Kidney tubule cell (primary cell): ENCODE data around the gene ZBTB9.
A peak's percentile ranks its signal among the peaks of the same experiment; 100 is the strongest.

Source experiments
- DNase-seq: peaks from one replicate; pipeline ENCODE4 v3.0.0-alpha.2; 2018; ENCODE audit warnings: low spot score

Gene ZBTB9

DNA sequence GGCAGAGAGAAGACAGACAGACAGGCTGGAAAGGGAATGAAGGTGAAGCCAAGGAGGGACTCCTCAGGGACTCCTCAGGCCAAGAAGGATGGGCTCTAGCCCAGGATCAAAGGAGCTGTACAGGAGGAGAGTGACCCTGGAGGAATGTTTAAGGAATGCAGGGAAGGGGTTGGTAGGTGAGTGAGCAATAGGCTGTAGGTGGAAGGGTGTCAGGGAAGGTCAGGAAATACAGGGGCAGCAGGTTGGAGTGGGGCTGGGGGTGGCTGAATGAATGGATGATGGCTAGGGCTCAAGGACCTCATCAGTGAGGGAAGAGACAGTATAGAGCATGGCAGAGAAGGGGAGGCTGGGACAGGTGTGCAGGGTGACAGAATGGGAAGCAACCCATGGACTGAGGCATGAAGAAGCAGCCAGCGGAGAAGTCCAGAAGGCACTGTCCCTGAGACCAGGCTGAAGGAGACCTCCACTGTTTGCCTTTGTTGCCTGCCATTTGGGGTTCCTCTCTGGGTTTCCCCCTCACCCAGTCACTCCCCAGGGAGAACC, 21.3 kb upstream of the ZBTB9 start:
- peak; percentile 15 for DNase-seq

DNA sequence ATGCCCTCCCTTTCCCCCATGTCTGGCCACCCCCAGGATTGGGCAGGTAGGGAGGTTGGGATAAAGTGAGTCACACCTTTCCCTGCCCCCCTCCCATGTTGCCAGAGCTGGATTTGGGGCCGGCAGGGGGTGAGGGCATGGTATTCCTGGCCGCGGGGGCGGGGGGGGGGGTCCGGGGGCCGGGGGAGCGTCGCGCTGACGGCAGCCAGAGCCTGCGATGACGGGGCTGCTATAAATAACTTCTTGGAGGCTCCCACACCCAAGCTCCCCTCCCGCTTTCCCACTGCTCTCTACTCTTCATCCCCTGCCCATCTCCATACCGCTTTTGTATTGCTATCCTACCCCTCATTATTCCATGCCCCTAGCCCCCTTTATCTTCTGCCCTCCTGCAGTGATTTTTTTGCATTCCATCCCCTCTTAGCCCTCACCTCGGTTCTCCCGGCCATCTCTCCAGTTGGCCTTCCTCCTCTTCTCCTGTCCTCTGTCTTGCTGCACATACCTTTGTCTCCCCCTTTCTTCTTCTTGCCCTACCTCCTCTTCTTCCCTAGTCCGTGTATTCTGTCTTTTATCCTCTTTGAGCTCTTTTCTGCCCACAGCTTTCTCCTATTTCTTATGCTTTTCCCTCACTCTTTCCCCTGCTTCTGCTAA, 20.7 kb upstream of the ZBTB9 start:
- DNase-seq, result no peak

- no peak for DNase-seq
Observed at GRCh38 chr6:33434961-33435360, 19.4 kb upstream of the ZBTB9 start.

DNA sequence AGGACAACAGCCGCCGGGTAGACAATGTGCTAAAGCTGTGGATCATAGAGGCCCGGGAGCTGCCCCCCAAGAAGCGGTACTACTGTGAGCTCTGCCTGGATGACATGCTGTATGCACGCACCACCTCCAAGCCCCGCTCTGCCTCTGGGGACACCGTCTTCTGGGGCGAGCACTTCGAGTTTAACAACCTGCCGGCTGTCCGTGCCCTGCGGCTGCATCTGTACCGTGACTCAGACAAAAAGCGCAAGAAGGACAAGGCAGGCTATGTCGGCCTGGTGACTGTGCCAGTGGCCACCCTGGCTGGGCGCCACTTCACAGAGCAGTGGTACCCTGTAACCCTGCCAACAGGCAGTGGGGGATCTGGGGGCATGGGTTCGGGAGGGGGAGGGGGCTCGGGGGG, 16.7 kb upstream of the ZBTB9 start:
- DNase-seq, result no peak

DNA sequence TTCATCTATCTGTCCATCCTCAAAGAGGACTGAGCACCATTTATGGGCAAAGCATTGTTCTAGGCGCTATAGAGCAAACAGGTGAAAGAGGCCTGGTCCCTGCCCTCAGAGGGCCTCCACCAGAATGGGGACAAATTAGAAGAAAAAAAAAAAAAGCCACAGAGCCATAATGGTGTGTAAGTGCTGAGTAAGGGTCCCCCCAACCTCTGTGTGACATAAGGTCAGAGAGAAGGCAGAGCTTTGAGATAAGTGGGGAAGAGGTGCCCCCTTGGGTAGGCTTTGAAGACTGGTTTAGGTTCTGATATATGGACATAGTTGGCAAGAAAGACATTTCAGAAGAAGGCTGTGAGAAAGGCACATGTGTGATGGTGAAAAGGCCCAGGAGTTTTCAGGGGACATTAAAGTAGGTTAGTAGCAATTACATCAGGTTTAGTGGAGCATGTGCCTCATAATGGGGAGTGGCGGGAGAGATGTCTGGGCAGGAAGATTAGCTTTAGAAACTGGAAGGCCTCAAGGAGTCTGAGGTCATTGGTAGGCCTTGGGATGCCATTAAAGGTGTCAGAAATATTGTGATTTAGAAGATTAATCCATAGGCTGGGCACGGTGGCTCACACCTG, 15.3 kb upstream of the ZBTB9 start:
- no peak for DNase-seq

DNA sequence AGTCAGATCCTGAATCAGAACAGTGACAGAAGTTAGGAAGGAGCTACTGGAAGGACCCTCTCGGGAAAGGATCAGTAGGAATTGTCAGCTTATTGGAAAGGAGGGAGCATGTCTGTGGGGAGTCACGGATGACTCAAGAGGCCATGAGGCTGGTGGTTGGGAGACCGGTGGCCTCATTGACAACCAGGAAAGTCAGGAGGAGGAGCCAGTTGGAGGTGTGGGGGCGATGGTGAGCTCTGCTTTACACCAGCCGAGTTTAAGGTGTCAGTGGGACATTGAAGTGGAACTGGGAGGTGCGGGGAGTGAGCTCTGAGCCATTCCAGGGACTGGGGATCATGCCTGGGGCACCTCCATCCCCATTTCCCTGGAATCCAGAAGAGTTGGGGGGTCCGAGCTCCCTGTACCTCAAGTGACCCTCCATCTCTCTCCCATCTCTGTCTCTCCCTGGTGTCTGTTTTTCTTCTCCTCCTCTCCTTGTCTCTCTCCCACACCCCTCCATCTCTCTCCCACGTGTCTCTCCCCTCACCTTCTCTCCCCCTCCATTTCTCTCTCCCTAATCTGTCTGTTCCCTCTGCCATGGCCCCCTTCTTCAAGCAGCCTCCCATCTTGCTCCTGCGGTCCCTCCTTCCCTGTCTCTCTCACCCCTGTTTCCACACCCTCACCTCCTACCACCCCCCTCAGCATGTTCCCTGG, 14.3 kb upstream of the ZBTB9 start:
- no peak for DNase-seq

GRCh38 chr6:33440649-33441309, 13.6 kb upstream of the ZBTB9 start:
- no peak for DNase-seq

GRCh38 chr6:33441457-33441856, 12.9 kb upstream of the ZBTB9 start:
- DNase-seq, result no peak

DNA sequence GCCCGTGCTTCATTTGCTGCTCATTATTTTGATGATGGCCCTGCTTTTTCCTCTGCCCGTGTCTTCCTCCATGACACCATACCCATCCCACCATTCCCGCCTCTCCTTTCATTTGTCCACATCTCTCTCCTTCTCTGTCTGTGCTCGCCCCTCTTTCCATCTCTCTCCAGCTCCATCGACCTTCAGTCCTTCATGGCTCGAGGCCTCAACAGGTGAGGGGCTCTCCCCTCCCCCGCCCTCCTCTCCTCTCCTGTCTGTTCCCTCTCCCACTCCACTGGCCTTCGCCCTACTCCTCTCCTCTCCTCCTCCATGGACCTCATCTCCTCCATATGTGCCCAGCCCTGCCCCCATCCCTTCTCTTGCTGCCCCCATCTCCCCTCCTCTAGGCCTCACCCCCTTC, 12.1 kb upstream of the ZBTB9 start:
- no peak for DNase-seq

DNA sequence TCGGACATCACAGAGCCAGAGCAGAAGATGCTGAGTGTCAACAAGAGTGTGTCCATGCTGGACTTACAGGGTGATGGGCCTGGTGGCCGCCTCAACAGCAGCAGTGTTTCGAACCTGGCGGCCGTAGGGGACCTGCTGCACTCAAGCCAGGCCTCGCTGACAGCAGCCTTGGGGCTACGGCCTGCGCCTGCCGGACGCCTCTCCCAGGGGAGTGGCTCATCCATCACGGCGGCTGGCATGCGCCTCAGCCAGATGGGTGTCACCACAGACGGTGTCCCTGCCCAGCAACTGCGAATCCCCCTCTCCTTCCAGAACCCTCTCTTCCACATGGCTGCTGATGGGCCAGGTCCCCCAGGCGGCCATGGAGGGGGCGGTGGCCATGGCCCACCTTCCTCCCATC, 11.4 kb upstream of the ZBTB9 start:
- DNase-seq, result no peak

GRCh38 chr6:33443619-33444504, 10.5 kb upstream of the ZBTB9 start:
- DNase-seq, result no peak

DNA sequence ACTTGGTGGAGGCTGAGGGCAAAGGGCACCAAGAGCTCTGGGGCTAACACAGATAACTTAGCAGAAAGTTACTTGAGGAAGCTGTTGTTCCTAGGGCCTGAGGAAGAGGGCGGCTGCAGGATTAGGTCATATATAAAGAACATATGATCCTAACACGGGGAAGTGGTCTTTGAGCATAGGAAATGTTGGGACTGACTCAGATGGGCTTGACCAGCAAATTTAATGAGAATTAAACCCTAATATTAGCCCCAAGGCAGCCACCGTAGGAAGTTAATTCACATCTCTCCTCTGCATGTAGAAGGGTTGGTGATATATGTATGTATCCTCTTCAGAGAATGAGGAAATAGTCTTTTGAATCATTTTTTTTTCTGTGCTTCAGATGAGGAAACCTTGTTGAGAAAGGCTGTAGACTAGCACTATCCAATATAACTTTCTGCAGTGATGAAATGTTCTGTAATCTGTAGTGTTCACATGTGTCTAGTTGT, 9.2 kb upstream of the ZBTB9 start:
- DNase-seq, result no peak

GRCh38 chr6:33446356-33446755, 8.0 kb upstream of the ZBTB9 start:
- DNase-seq, result no peak

DNA sequence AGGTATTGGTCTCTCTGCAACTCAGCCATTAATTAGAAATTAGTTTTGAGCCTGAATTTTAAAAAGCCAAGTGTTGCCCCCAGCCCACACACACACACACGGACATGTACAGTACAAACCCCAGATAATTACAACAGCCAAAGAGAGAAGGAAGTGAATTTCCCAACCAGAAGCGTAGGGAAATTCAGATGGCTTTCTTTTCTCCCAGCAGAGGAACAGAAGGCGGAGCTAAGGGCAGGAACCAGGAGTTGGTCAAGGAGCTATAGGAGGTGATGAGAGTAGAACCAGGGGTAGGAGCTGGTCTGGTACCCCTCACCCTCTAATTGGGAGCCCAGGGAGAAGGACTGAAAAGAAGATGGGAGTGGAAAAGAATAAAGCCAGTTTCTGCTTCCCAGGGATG, 3.9 kb upstream of the ZBTB9 start:
- DNase-seq, result no peak

DNA sequence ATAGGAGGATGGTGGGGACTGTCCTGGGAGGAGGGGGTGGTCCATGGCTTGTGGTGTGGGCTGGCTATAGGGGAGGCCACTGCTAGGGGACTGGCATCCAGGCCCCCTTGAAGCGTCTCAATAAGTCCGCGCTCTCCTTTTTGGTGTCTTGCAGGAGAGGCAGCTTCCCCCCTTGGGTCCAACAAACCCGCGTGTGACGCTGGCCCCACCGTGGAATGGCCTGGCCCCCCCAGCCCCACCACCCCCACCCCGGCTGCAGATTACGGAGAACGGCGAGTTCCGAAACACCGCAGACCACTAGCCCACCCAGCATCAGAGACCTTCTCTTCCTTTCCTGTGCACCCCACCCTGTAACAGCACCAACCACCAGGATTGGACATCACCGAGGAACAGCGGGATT, 2.8 kb upstream of the ZBTB9 start:
- DNase-seq, result no peak

GRCh38 chr6:33452496-33452895, 1.9 kb upstream of the ZBTB9 start:
- no peak for DNase-seq

DNA sequence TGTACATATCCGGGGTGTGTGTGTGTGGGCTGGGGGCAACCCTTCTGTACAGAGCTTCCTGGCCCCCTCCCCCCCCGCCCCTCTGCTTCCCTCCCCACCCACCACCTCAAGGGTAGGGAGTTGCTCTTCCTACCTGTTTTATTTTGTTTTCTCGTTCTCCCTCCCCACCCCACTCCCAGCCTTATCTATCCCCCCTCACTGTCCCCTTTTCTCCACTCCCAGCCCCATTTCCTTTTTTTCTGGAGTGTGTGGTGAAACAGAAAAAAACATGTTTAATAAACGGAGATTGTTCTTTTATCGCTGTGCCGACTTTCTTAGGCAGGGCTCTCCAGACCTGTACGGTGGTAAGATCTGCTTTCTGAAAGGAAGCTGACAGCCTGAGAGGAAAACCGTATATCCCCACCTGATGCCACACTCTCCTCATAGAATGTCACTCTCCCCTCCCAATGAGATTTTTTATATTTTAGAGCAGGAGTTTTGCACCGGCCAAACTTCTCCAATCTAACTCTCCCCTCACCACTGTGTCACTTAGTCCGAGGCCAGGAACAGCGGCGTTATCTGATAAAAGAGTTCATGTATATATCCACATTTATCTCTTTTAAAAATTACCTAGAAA, 875 bp upstream of the ZBTB9 start:
- no peak for DNase-seq

DNA sequence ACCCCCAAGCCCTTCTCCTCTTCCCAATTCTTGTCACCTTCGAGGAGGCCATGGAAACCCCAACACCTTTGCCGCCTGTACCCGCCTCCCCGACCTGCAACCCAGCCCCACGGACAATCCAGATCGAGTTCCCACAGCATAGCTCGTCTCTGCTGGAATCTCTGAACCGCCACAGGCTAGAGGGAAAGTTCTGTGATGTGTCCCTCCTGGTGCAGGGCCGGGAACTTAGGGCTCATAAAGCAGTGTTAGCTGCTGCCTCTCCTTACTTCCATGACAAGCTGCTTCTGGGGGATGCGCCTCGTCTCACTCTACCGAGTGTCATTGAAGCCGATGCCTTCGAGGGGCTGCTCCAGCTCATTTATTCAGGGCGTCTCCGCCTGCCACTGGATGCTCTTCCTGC, 675 bp downstream of the ZBTB9 start:
- no peak for DNase-seq

GRCh38 chr6:33456156-33456555, 1.8 kb downstream of the ZBTB9 start:
- DNase-seq, result no peak

DNA sequence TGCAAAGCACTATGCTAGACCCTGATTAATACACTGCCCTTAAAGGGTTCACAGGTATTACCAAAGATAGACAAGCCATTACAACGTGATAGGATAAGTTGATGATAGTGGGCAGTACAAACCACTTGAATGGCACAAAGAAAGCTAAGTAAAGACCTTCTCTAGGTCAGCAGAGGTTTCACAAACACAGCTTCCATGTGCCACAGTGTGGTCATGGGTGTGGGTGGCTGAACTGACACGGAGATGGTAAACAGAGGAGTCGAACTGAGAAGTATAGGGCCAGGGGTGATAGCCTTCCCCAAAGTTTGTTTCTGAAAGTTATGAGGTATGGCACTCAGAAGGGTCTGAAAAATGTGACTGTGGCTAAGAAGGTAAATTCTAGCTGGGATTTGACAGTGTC, 4.3 kb downstream of the ZBTB9 start:
- no peak for DNase-seq

- DNase-seq, result no peak
Observed at GRCh38 chr6:33459226-33459625, 4.8 kb downstream of the ZBTB9 start.
